GM19463 (cell line): ENCODE measurements around the gene KREMEN1.
"Not testable (repeated sequence)": the region's sequence is repeated elsewhere in the genome, so short reads cannot be mapped to it uniquely, and the experiment has no call there.

ENCODE experiments used
- ATAC-seq: cut with Tn5 transposase; IDR thresholded peaks from one replicate; pipeline ENCODE4 v1.9.1; 2021; ENCODE audit warnings: mild to moderate bottlenecking, moderate library complexity; ENCODE audit not compliant: unreplicated experiment

KREMEN1 gene, protein sequence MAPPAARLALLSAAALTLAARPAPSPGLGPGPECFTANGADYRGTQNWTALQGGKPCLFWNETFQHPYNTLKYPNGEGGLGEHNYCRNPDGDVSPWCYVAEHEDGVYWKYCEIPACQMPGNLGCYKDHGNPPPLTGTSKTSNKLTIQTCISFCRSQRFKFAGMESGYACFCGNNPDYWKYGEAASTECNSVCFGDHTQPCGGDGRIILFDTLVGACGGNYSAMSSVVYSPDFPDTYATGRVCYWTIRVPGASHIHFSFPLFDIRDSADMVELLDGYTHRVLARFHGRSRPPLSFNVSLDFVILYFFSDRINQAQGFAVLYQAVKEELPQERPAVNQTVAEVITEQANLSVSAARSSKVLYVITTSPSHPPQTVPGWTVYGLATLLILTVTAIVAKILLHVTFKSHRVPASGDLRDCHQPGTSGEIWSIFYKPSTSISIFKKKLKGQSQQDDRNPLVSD

DNA sequence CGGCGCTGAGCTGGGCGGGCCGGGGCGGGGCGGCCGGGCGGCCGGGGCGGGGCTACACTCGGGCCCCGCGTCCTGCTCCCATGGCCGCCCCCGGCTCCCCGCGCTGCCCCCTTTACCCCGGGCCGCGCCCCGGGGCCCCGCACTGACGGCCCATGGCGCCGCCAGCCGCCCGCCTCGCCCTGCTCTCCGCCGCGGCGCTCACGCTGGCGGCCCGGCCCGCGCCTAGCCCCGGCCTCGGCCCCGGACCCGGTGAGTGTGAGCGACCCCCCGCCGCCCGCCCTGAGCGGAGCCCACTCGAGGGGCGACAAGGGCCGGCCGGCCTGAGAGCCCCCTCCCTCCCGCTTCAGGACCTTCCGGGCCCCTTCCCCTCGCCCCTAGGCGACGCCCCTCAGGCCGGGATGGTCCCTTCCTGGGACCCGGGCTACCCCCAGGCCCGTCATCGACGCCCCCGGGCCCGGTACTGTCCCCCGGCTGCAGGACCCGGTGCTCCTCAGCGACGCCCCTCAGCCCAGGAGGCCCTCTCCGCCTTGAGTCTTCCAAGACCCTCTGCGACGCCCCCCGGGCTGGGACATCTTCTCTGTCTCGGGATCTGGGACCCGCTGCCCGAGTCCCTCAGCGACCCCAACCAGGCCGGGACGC lies at the start of gene KREMEN1:
Gene KREMEN1, plus strand, starts transcription at position 57 of the 639 bp plus-strand sequence. Its CDS starts 96 bp downstream, at position 153.
- peak; percentile 8 for ATAC-seq

DNA sequence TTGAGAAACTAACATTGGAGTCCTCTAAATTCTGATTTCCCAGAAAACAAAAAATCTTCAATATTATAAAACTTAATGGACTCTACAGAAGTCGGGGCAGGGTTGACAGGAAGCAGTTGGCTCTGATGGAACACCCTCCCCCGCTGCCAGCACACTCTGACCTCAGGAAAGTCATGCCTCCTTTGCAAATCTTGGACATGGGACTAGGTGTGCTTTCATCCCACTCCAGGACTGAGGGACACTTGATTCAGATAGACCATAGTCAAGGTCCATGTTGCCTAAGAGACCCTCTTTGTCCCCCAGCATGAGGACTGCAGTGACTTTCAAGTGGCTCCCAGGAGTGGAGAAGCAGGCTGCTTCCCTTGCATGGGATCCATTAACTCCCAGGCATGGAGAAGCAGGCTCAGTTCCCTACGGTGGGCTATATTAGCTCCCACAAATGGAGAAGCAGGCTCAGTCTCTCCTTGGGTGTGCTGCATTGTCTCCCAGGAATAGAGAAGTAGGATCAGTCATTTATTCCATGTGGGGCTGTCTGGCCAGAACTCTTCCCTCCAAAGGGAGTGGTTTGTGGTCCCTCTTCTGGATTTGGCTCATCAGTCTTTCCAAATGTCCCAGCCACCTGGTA lies 49.6 kb upstream of the KREMEN1 start:
- no peak for ATAC-seq

DNA sequence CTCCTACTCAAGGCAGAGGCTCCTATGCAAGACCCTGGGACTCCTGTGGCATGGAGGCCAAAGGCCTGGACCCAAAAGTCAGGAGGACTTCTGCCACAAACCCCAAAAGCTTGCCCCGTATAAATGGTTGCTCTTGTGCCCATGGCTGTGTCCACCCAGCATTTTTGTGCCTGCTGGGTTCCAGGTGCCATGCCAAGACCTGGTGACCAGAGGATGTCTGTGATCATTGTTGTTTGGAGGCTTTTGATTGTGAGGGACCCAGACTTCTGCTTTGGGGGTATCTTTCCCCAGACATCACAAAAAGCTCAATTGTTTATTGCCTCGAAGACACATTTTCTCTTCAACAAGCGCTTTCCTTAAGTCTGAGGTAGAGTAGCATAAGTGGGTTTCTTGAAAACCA lies 46.3 kb upstream of the KREMEN1 start:
- ATAC-seq: no peak

DNA sequence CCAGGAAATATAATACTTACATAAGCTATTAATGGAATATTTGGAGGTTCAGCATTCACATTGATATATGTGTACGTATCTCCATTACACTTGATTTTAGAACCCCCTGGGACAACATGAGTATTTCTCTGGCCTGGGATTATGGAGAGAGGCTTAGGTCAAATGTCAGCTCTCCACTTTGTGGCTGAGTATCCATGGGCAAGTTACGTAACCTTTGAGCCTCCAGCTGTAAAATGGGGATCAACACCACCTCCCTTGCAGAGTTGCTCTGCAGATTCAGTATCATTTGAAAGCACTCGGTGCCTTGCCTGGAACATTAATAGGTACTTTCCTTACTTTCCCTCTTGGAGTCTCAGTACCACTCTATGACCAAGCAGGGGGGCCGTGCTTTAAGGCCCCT lies 44.4 kb upstream of the KREMEN1 start:
- ATAC-seq: no peak

DNA sequence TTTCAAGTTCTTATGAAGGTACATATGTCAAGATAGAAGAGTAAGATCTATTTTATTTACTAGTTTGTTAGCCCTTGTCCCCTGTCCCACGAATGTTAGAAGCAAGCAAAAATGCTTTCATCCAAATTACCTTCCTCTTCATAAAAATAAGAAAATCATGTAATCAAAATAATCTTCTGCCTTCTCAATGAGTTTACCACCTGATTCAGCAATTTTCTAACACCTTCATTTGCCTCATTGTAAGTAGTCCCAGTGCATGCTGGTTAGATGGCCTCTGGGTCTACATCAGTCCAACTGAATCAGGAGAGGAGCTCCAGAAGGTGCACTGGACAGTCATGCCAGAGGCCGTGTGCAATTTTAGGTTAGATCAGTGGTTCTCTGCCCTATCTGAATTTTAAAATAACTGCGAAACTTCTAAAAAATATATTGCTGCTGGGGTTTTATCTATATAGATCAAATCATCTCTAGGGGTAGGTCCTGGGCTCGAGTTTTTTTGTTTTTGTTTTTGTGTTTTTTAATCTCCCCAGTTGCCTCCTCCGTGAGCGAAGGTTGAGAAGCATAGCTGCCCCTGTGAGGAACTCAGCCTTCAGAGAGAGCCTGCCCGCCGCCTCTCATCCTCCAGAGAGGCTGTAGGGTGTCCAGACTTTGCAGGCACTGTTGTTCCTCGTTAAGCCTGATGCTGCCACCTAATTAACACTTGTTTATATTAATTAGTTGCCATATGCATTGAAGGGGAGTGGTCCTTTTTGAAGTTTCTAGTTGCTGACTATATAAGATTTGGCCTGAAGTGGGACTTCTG lies 43.4 kb upstream of the KREMEN1 start:
- no peak for ATAC-seq

DNA sequence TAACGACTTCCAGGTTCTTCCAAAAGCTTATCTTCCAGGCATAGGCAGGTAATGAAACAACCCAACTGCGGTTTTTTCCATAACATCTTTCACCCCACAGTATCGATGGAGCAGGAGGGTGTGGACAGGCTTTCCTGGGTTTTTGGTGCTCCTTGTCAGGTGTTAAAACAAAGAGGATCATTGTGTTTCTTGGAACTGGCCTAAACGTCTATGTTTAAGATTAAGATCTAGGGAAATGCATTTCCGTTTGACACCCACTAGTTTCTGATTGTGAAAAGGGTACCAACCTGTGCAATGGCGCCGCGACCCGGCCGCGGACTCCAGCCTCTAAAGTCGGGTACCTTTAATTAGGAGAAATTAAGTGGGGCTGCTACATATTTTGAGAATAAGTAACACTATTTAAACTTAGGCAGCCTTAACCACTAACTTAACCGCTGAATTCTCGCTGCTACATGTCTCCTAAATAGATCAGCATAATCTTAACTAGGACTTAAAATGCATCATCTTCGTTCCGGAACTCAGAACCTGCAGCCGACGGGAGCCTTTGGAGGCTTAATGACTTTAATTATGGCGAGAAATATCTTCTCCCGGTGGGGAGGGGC lies 42.7 kb upstream of the KREMEN1 start:
- ATAC-seq: no peak

DNA sequence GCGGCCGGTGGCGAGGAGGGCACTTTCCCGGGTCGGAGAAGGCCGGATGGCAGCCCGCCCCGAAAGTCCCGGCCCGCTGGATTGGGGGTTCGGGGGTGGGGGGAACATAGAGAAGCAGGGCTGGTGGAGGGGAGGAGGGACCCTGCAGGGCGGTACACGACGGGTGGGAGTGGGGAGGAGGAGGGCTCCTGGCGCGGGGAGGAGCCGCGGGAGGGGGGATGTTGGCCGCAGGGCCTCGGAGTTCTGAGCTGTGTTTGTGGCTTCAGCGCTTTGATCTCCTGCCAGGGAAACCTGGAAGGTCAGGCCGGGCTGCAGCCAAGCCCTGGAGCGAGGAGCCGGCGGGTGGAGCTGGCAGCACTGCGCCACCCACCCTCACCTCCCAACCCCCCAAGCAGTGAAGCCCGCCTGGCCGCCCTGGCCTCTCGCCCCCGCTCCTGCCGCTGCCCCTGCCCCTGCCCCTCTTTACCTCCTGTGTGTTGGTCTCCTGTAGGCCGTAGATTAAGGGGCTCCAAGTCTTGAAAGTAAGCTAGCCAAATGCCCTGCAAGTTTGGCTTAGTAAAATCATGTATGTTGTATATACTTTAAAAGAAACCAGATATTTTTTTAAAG lies 42.1 kb upstream of the KREMEN1 start:
- ATAC-seq: no peak

DNA sequence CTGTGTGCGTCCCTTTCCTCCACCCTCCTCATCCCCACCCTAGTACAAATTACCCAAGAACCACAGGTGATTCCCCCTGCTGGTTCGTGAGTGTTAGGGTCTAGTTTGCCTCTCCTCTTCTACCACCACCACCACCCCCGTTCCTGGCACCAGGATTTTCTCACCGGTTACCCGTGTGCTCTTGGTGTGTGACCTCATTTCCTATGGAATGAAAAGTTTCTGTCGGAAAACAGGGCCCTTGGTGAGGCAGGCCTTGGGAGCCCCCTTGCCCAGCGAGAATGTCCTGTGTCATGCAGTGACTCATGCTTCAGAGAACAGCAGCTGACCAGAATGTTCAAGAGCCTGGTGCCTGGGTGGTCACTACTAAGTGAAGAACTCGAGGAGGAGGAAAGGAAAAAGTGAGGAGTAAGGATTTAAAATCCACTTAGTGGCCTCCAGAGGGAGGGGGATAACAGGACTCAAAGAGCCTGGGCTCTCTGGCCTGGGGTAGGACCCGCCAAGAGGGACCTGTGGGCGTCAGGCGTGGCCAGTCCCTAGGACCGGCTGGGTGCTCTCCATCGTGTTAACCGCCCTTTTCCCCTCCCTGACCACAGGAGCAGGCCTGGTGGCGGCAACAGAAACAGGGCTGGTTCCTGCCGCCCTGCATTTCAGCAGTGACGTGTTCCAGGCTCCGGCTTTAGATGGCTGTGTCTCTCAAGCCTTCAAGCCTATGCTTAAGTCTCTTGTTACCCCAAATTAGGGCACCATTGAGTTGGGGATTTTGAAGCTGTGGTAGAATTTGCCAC lies 41.4 kb upstream of the KREMEN1 start:
- ATAC-seq: no peak

DNA sequence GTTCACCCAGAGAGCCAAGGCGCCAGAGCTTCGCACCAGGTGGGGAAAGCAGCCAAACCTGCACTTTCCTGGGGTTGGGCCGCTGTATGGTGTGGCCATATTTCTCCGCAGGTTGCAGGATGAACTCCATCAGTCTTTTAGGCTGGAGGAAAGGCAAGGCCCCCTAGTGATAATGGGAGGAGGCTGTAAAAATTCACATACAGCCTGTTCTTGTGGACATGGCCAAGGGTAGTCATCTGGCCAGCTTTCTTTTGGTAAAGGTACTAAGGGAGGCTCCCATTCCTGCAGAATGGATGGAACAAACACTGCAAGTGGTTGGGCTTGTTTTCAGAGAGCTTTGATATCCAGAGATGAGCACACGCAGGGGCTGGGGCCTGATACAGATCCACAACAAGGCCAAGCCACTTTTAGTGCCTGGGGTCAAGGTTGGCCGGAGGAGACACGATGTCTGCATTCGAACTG lies 40.8 kb upstream of the KREMEN1 start:
- no peak for ATAC-seq

DNA sequence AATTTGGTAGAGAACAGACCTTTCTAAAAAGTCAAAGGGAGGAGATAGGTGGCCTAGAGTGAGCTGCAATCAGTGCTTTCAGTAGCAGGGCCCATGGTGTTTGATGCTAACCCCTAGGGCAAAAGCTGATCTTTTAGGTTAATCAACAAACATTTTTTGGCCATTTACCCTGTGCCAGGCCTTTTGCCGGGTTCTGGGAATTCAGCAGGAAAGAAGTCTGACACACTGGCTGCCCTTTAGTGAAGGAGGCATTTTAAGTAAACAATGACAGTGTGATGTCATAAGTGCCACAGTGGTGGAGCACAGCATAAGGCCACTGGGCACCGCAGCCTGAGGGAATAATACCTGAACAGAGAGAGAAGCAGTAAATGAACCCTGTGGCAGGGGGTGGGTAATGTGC lies 40.3 kb upstream of the KREMEN1 start:
- no peak for ATAC-seq

DNA sequence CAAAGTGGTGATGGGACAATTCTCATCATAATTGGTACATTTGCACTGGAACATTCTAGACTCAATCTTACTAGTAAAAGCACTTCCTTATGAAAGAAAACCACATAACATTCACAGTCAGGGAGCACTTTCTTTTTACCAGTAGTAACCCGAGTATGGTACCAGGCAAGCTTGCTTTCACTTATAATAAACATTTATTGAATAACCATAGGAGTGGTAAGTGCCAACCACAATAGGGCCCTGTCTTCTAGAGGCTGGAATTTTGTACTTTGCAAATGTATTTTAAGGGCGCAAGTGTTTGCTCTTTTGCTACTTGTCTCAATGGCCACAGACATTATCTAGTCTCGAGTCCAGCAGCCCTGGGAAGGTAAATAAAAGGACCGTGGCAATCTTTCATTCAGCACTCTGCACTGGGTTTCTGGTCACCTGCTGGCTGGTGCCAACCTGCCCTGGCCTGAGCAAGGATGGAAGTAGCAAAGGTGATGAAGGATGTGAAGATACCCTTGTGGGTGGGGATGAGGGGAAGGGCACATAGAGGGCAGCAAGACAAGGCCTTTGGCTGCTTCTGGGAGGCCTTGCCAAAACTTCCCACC lies 35.4 kb upstream of the KREMEN1 start:
- ATAC-seq: no peak

DNA sequence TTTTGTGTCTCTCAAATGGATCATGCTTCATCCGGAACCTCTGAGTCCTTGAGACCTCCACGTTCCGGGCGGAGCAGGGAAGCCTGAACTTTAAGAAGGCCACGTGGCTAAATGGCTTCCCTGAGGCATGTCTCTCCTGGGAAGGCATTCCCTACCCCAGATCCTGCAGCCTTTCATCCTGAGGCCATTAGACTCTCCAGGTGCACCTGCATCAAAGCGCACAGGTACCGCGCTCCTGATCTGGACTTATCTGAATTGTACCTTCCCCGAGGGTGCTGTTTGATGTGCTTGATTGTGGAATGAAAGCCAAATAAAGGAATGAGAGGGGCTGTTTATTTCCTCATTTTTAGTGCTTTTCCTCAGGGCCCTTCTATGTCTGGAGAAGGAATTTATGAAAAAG lies 33.7 kb upstream of the KREMEN1 start:
- no peak for ATAC-seq

DNA sequence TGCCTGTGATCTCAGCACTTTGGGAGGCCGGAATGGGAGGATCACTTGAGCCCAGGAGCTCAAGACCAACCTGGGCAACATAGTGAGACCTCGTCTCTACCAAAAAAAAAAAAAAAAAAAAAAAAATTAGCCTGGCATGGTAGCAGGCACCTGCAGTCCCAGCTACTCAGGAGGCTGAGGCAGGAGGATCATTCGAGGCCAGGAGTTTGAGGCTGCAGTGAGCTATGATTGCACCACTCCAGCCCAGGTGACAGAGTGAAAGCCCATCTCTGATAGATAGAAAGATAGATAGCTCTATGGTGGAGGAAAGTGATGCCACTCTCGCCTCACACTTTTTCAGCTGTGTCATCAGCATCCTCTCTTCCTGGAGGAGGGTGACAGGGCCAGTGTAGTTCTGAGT lies 33.2 kb upstream of the KREMEN1 start:
- ATAC-seq: not testable (repeated sequence)

DNA sequence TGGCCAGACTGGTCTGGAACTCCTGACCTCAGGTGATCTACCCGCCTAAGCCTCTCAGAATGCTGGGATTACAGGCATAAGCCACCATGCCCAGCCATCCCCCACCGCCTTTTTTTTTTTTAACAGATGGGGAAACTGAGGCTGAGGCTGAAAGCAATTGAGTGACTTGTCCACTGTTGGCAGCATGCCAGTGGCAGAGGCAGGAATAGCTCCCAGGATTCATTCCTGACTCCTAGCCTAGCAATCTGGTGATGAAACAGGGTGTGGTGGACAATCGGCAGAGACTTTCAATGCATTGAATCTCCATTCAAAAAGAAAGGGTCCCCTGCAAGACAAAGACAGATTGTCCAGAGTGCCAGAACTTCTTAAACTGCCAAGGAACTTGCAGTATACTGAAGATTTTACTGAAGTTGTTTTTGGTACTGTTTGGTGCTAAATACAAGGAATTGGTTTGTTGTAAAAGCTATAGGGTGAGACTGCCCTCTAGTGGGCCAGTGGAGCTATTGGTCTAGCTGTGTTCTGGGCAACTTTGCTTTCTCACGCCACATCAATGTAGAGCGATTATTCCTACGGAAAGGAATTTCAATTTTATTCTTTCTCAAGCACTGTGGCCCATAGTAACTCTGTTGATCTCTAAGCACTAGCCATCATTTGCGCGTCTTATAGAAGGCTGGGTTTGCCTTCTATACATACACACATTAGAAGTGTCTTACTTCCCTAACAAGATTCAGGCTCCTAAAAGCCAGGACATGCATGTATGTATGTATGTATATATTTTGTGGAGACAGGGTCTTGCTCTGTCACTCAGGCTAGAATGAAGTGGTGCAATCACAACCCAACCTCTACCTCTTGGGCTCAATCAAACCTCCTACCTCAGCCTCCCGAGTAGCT lies 32.2 kb upstream of the KREMEN1 start:
- no peak for ATAC-seq

DNA sequence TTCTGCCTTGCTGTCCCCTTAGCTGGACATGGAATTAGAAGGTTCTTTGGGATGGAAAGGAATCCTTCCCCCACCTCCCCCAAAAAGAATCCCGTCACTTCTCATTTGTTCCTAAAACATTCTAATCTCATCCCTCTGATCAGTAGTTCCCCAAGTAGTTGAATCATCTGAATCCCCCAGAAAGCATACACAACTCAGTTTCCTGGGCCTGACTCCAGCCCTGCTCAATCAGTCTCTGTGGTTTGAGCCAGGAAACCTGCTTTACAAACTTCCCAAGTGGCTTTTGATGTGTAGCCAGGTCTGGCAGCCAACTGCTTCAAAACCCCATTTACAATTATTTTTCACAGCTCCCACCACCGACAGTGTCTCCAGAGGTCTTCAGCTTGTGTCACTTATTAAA lies 31.4 kb upstream of the KREMEN1 start:
- no peak for ATAC-seq

DNA sequence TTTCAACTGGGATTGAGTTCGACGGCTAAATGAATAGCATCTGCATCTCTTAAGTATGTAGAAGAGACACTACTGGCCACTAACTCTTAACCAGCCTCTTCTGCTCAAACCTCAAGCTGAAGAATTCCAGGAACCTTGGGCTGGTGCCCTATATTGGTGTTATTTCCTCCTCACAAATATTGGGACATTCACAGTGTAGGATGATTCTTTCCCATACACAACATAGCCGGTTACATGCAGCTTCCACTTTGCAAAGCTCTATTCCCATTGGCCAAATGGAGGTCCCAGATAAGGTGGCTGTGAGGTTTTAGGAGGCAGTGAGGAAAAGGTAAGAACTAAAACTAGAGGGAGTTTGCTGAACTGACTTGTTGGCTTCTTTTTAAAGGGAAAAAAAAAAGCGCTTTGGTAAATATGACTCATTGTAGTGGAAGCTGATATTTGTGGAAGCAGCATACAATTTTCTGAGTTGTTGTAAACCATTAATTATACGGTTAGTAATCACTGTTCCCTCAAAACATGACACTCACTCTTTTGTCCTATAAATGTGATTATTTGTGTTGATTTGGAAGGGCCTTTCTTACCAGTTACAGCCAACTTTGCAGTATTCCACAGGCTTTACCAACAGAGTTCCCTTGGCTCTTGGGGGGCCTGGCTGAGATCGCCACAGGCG lies 28.8 kb upstream of the KREMEN1 start:
- ATAC-seq: no peak

DNA sequence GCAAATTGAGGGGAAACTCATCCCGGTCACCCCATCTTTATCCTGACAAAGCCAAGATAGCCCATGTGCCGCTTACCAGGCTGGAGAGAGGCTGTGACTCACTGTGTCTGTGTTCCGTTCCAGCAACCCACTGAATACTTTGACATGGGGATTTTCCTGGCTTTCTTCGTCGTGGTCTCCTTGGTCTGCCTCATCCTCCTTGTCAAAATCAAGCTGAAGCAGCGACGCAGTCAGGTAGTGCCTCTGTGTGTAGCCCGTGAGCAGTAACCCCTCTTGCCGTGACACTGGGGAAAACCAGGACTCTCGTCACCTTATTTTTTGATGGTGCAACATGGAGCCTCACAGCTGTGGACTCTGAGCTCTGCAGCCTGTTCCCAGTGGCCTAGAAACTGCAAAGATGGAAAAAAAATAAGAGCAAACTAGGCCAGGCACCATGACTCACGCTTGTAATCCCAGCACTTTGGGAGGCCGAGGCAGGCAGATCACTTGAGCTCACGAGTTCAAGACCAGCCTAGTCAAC lies 28.1 kb upstream of the KREMEN1 start:
- ATAC-seq: no peak
